SK-N-MC (cell line): ENCODE data around the gene DIAPH3.

Source experiments
- EZH2 ChIP-seq: fragments of 200-600 bp; sonication (generic); IDR thresholded peaks from one replicate; pipeline ENCODE4 v1.6.1; 2017; ENCODE audit warnings: antibody characterized with exemption
- FOXP2 ChIP-seq: optimal IDR thresholded peaks from 2 replicates; pipeline ENCODE3; 2011; ENCODE audit warnings: mild to moderate bottlenecking, moderate library complexity; ENCODE audit not compliant: insufficient read depth; ENCODE audit errors: extremely low read length, control extremely low read depth
- POLR2AphosphoS5 ChIP-seq: IDR thresholded peaks from 2 replicates; pipeline ENCODE4 v1.6.1; 2012; ENCODE audit warnings: mild to moderate bottlenecking, low read depth, low read length, borderline replicate concordance

GRCh38 chr13:59829690-59830089, 334.0 kb downstream of the DIAPH3 start:
- TF ChIP-seq EZH2 = no peak
- TF ChIP-seq POLR2AphosphoS5 = no peak
- TF ChIP-seq FOXP2 = no peak
